Calu3 (cell line): ENCODE measurements around the gene SLC7A6. TPM values are rescaled to one million over a fixed set of nuclear protein-coding genes. Genes with fewer than 3 reads are reported as not detected.

Experiments used
- BruUV-seq: library from RNA; stranded (reverse); fragments of 400-500 nt; replicated peaks from 2 replicates; lab custom pipeline; 2021; lab: Mats Ljungman, UMichigan
- CTCF ChIA-PET: fragments of 300-600 bp; sonication (Branson Sonifier 250); formaldehyde crosslinking; loops from one replicate; lab custom pipeline; 2022; ENCODE audit warnings: antibody characterized with exemption; lab: Charles Lee
- DNase-seq: peaks from one replicate; pipeline ENCODE4 v3.0.0; 2022
- H3K27ac Mint-ChIP-seq: one replicate; pipeline ENCODE4 v1.8.0; 2022; ENCODE audit warnings: mixed read lengths; ENCODE audit not compliant: unreplicated experiment
- H3K27me3 Mint-ChIP-seq: one replicate; pipeline ENCODE4 v1.8.0; 2022; ENCODE audit warnings: mixed read lengths; ENCODE audit not compliant: unreplicated experiment
- H3K36me3 Mint-ChIP-seq: one replicate; pipeline ENCODE4 v1.8.0; 2022; ENCODE audit warnings: mild to moderate bottlenecking, moderate library complexity, mixed read lengths; ENCODE audit not compliant: insufficient read depth, unreplicated experiment
- H3K4me1 Mint-ChIP-seq: one replicate; pipeline ENCODE4 v1.8.0; 2022; ENCODE audit warnings: mild to moderate bottlenecking, low read depth, mixed read lengths; ENCODE audit not compliant: unreplicated experiment
- H3K4me3 Mint-ChIP-seq: one replicate; pipeline ENCODE4 v1.8.0; 2022; ENCODE audit warnings: mild to moderate bottlenecking, low read depth, moderate library complexity, mixed read lengths; ENCODE audit not compliant: unreplicated experiment
- H3K9me3 Mint-ChIP-seq: one replicate; pipeline ENCODE4 v1.8.0; 2022; ENCODE audit warnings: low read depth, mixed read lengths; ENCODE audit not compliant: unreplicated experiment
- CTCF ChIP-seq: fragments of 200-600 bp; IDR thresholded peaks from one replicate; pipeline ENCODE4 v1.8.0; 2022; ENCODE audit warnings: antibody characterized with exemption; ENCODE audit not compliant: unreplicated experiment
- intact Hi-C: fragments of 100-400 bp; cut with micrococcal nuclease; formaldehyde crosslinking; loops from one replicate; pipeline ENCODE4 v1.10.0; 2022; ENCODE audit not compliant: unreplicated experiment
- total RNA-seq: library from RNA; stranded (reverse); gene quantifications from 2 replicates; pipeline ENCODE4 v1.2.3, GENCODE V29; 2022

Gene SLC7A6
- total RNA-seq, 1 experiment from 2014 or later, result 45.4 TPM

GRCh38 chr16:68251832-68252231 lies 12.5 kb upstream of the SLC7A6 start:
- H3K9me3 Mint-ChIP-seq, result no peaks in the 10 kb centered on the region
- no peak overlapping the region for H3K4me3 Mint-ChIP-seq
- no peaks in the 10 kb centered on the region for H3K27me3 Mint-ChIP-seq
- peaks cover 19% of the 10 kb centered on the region for H3K36me3 Mint-ChIP-seq
- H3K4me1 Mint-ChIP-seq, result peaks cover under 1% of the 10 kb centered on the region
- DNase-seq, result no peak
- CTCF ChIA-PET, result interaction anchor here (0.9 kb wide), 1 partner anchor 10 kb away, joined by 4 read pairs; no protein-coding TSS in a partner anchor
- H3K27ac Mint-ChIP-seq, result no peak overlapping the region
- intact Hi-C loops, result no loop called here
- no peak for TF ChIP-seq CTCF
- no TSS peak for BruUV-seq

- Mint-ChIP-seq H3K36me3 (peaks cover 19% of the 10 kb centered on the region), H3K9me3 (no peaks in the 10 kb centered on the region), H3K27ac (no peak overlapping the region), H3K27me3 (no peaks in the 10 kb centered on the region), H3K4me3 (no peak overlapping the region), H3K4me1 (peaks cover 1% of the 10 kb centered on the region)
- no TSS peak for BruUV-seq
- no peak for DNase-seq
- intact Hi-C loops, result no loop called here
- no peak for TF ChIP-seq CTCF
- CTCF ChIA-PET, result no interaction called here
Observed at GRCh38 chr16:68252383-68252782, 11.9 kb upstream of the SLC7A6 start.

GRCh38 chr16:68253721-68254120 lies 10.6 kb upstream of the SLC7A6 start:
- H3K4me1 Mint-ChIP-seq, result peaks cover 14% of the 10 kb centered on the region
- H3K27ac Mint-ChIP-seq, result no peak overlapping the region
- peaks cover 19% of the 10 kb centered on the region for H3K36me3 Mint-ChIP-seq
- TF ChIP-seq CTCF, result no peak
- H3K27me3 Mint-ChIP-seq, result no peaks in the 10 kb centered on the region
- CTCF ChIA-PET, result no interaction called here
- no peaks in the 10 kb centered on the region for H3K9me3 Mint-ChIP-seq
- intact Hi-C loops, result no loop called here
- H3K4me3 Mint-ChIP-seq, result no peak overlapping the region
- DNase-seq, result no peak
- no TSS peak for BruUV-seq

- H3K4me3 Mint-ChIP-seq, result no peak overlapping the region
- intact Hi-C loops, result no loop called here
- no TSS peak for BruUV-seq
- H3K27ac Mint-ChIP-seq, result no peak overlapping the region
- DNase-seq, result no peak
- peaks cover 14% of the 10 kb centered on the region for H3K4me1 Mint-ChIP-seq
- peaks cover 8% of the 10 kb centered on the region for H3K36me3 Mint-ChIP-seq
- no peak for TF ChIP-seq CTCF
- no peaks in the 10 kb centered on the region for H3K27me3 Mint-ChIP-seq
- no peaks in the 10 kb centered on the region for H3K9me3 Mint-ChIP-seq
- CTCF ChIA-PET, result no interaction called here
Observed at GRCh38 chr16:68255712-68256111, 8.6 kb upstream of the SLC7A6 start.
